Body of pancreas (tissue), 4 donors: ENCODE data around the gene IQCM. TPM values are rescaled to one million over a fixed set of nuclear protein-coding genes. Genes with fewer than 3 reads are reported as not detected.

Experiments
- ATAC-seq: fragments of 150-250 bp; one replicate; pipeline ENCODE4 v1.9.1; 2016
- DNase-seq, 4 donors: peaks; one replicate each; pipeline ENCODE4 v3.0.0-alpha.2; 2019
- H3K27ac ChIP-seq, 4 donors: fragments of 200-600 bp; sonication (generic); 1 replicate in 3 of 4; 2 replicates in 1 of 4; pipeline versions ENCODE4 v1.5.1 to v1.6.1; 2016 to 2019; ENCODE audit warnings: mild to moderate bottlenecking in 1 of 4, mixed read lengths in 1 of 4, moderate library complexity in 1 of 4
- H3K27me3 ChIP-seq, 2 donors: fragments of 200-600 bp; sonication (generic); one replicate each; pipeline ENCODE4 v1.6.0; 2016; ENCODE audit warnings: mild to moderate bottlenecking in 1 of 2
- H3K36me3 ChIP-seq, 2 donors: fragments of 200-600 bp; sonication (generic); replicated peaks in 1 of 2; 2 replicates each; pipeline ENCODE4 v1.5.1; 2016; ENCODE audit warnings: low read depth in 2 of 2; ENCODE audit not compliant: insufficient read depth in 1 of 2
- H3K4me1 ChIP-seq: fragments of 200-600 bp; sonication (generic); one replicate; pipeline ENCODE4 v1.6.0; 2016
- H3K4me3 ChIP-seq, 2 donors: fragments of 200-600 bp; sonication (generic); 1 replicate in 1 of 2; 2 replicates in 1 of 2; pipeline ENCODE4 v1.5.1; 2016 to 2019
- H3K9me3 ChIP-seq, 3 donors: fragments of 200-600 bp; sonication (generic); 1 replicate in 2 of 3; 2 replicates in 1 of 3; pipeline ENCODE4 v1.5.1; 2016
- POLR2A ChIP-seq, 3 donors: fragments of 450-650 bp; IDR thresholded peaks; one replicate each; pipeline ENCODE4 v1.6.1; 2016; ENCODE audit warnings: antibody characterized with exemption in 3 of 3, mild to moderate bottlenecking in 2 of 3
- WGBS, 2 donors: methylation state at CpG; one replicate each; pipeline ENCODE4 v1.1.5; 2017; 5-methylcytosine and 5-hydroxymethylcytosine counted together
- intact Hi-C: fragments of 100-400 bp; cut with DNase I; formaldehyde crosslinking; loops from one replicate; pipeline ENCODE4 v1.15.1; 2023
- total RNA-seq, 2 donors: library from RNA; depleted of rRNA; stranded (reverse); fragments of >200 nt; gene quantifications; one replicate each; pipeline ENCODE4 v1.1.0, GENCODE V29; 2016
- TF ChIP-seq, protein P1 (sequence below), 7 experiments: fragments of 450-650 bp in 4 of 7; fragments of 200-600 bp in 3 of 7; sonication (generic) in 3 of 7; IDR thresholded peaks; one replicate each; pipeline ENCODE4 v1.5.1; 2016 to 2019; ENCODE audit warnings: antibody characterized with exemption in 7 of 7

The IQCM gene
- total RNA-seq, 2 donors from 2014 or later, result not detected

GRCh38 chr4:149321438-149321837, 494.2 kb downstream of the IQCM start:
- intact Hi-C loops, result no loop called here
- Histone ChIP-seq H3K36me3 (no peaks in the 10 kb centered on the region), H3K9me3 (no peaks in the 10 kb centered on the region), H3K4me1 (no peaks in the 10 kb centered on the region), H3K4me3 (no peak overlapping the region), H3K27ac (no peak overlapping the region), H3K27me3 (no peaks in the 10 kb centered on the region)
- no peak for TF ChIP-seq POLR2A (IDR thresholded peaks at IDR 0.05)
- TF ChIP-seq, protein P1, sequence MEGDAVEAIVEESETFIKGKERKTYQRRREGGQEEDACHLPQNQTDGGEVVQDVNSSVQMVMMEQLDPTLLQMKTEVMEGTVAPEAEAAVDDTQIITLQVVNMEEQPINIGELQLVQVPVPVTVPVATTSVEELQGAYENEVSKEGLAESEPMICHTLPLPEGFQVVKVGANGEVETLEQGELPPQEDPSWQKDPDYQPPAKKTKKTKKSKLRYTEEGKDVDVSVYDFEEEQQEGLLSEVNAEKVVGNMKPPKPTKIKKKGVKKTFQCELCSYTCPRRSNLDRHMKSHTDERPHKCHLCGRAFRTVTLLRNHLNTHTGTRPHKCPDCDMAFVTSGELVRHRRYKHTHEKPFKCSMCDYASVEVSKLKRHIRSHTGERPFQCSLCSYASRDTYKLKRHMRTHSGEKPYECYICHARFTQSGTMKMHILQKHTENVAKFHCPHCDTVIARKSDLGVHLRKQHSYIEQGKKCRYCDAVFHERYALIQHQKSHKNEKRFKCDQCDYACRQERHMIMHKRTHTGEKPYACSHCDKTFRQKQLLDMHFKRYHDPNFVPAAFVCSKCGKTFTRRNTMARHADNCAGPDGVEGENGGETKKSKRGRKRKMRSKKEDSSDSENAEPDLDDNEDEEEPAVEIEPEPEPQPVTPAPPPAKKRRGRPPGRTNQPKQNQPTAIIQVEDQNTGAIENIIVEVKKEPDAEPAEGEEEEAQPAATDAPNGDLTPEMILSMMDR (IDR thresholded peaks at IDR 0.05), result no peak
- ATAC-seq, result no peak
- WGBS, 2 donors, result 15 to 24% methylated on average over 1 of the region's 1 CpG
- no peak for DNase-seq

DNA sequence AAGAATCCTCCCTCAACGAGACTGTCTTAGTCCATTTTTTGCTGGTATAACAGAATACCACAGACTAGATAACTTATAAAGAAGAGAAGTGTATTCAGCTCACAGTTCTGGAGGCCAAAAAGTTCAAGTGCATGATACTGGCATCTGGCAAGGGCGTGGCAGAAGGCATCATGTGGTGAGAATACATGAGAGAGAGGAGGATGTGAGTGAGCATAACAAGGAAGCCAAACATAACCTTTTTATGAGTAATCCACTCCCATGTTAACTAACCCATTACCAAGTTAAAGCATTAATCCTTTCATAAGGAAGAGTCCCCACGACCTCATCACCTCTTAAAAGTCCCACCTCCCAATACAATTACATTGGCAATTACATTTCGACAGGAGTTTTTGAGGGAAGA, 504.6 kb downstream of the IQCM start:
- TF ChIP-seq, protein P1 (IDR thresholded peaks at IDR 0.05), result no peak
- TF ChIP-seq POLR2A (IDR thresholded peaks at IDR 0.05), result no peak
- H3K27me3 ChIP-seq, result no peaks in the 10 kb centered on the region
- 31 to 41% methylated on average over 4 of the region's 4 CpGs for WGBS, 2 donors
- H3K9me3 ChIP-seq, result no peaks in the 10 kb centered on the region
- no peak for DNase-seq
- no peak overlapping the region for H3K4me3 ChIP-seq
- no peak for ATAC-seq
- H3K36me3 ChIP-seq, result no peaks in the 10 kb centered on the region
- H3K27ac ChIP-seq, result no peak overlapping the region
- no peaks in the 10 kb centered on the region for H3K4me1 ChIP-seq
- intact Hi-C loops, result no loop called here

- H3K27me3 ChIP-seq, result no peaks in the 10 kb centered on the region
- intact Hi-C loops, result no loop called here
- no peak overlapping the region for H3K4me3 ChIP-seq
- H3K9me3 ChIP-seq, result no peaks in the 10 kb centered on the region
- no peak overlapping the region for H3K27ac ChIP-seq
- DNase-seq (no peak), ATAC-seq (no peak)
- no peaks in the 10 kb centered on the region for H3K36me3 ChIP-seq
- no peaks in the 10 kb centered on the region for H3K4me1 ChIP-seq
- no peak for TF ChIP-seq POLR2A (IDR thresholded peaks at IDR 0.05)
- TF ChIP-seq, protein P1 (IDR thresholded peaks at IDR 0.05), result no peak
Measured at GRCh38 chr4:149306537-149306936, 509.1 kb downstream of the IQCM start.
